Endothelial cell of umbilical vein (primary cell): ENCODE results near the gene TNPO3. TPM values are rescaled to one million over a fixed set of nuclear protein-coding genes. Genes with fewer than 3 reads are reported as not detected.

Experiments
- BruUV-seq: library from RNA; stranded (reverse); fragments of 400-500 nt; replicated peaks from 2 replicates; lab custom pipeline; 2021; lab: Mats Ljungman, UMichigan
- CTCF ChIA-PET: fragments of 300-600, 350-600 bp; sonication (Branson Sonifier 250); formaldehyde crosslinking; loops from one replicate; lab custom pipeline; 2021; ENCODE audit warnings: antibody characterized with exemption, inconsistent platforms; lab: Charles Lee
- POLR2A ChIA-PET: fragments of 300-600, 350-600 bp; sonication (Branson Sonifier 250); formaldehyde crosslinking; loops from one replicate; lab custom pipeline; 2021; ENCODE audit warnings: antibody characterized with exemption, inconsistent platforms; lab: Charles Lee
- DNase-seq: peaks from one replicate; pipeline ENCODE4 v3.0.0-alpha.2; 2011; ENCODE audit warnings: low read depth, low spot score
- FAIRE-seq: peaks from 2 replicates; lab custom pipeline; 2011; peaks lifted over from hg19 to GRCh38; lab: Jason Lieb, UNC
- H2AFZ ChIP-seq: 2 replicates; pipeline ENCODE4 v1.6.0; 2012; ENCODE audit warnings: low read depth, low read length, control low read depth, inconsistent platforms
- H3K27ac ChIP-seq: 2 replicates; pipeline ENCODE4 v1.5.1; 2011; ENCODE audit warnings: low read depth, mild to moderate bottlenecking, control low read depth, low read length, moderate library complexity; ENCODE audit not compliant: insufficient read depth
- H3K27me3 ChIP-seq, 2 experiments: 2 replicates each; pipeline versions ENCODE4 v1.6.0 to v1.6.1; 2011; ENCODE audit warnings: low read length in 2 of 2, mixed read lengths in 1 of 2; ENCODE audit not compliant: control insufficient read depth in 2 of 2, insufficient read depth in 2 of 2
- H3K36me3 ChIP-seq, 2 experiments: 2 replicates in 1 of 2; 3 replicates in 1 of 2; pipeline ENCODE4 v1.5.1; 2011; ENCODE audit warnings: low read length in 2 of 2, mild to moderate bottlenecking in 1 of 2, moderate library complexity in 1 of 2; ENCODE audit not compliant: control insufficient read depth in 2 of 2, insufficient read depth in 2 of 2; ENCODE audit errors: extremely low read depth in 1 of 2
- H3K4me1 ChIP-seq: 3 replicates; pipeline ENCODE4 v1.5.1; 2011; ENCODE audit warnings: mild to moderate bottlenecking, low read length; ENCODE audit not compliant: control insufficient read depth, insufficient read depth; ENCODE audit errors: extremely low read depth
- H3K4me2 ChIP-seq: 2 replicates; pipeline ENCODE4 v1.6.1; 2011; ENCODE audit warnings: low read length, control low read depth, mixed read lengths; ENCODE audit not compliant: insufficient read depth
- H3K4me3 ChIP-seq, 3 experiments: fragments of 200-600 bp in 1 of 3; sonication (generic), shearing (Covaris generic) in 1 of 3; replicated peaks in 1 of 3; 2 replicates each; pipeline ENCODE4 v1.5.1; 2011 to 2016; ENCODE audit warnings: control low read depth in 3 of 3, low read length in 3 of 3, mild to moderate bottlenecking in 2 of 3, inconsistent platforms in 1 of 3, low read depth in 1 of 3, moderate library complexity in 1 of 3; ENCODE audit not compliant: insufficient read depth in 1 of 3
- H3K79me2 ChIP-seq: 2 replicates; pipeline ENCODE4 v1.6.0; 2012; ENCODE audit warnings: low read length, inconsistent platforms; ENCODE audit not compliant: control insufficient read depth, insufficient read depth
- H3K9ac ChIP-seq: replicated peaks from 2 replicates; pipeline ENCODE3; 2011; ENCODE audit warnings: low read length, control low read depth; ENCODE audit not compliant: insufficient read depth; ENCODE audit errors: extremely low read depth
- H3K9me1 ChIP-seq: replicated peaks from 3 replicates; pipeline ENCODE4 v1.6.0; 2011; ENCODE audit warnings: mild to moderate bottlenecking, low read length; ENCODE audit not compliant: control insufficient read depth, insufficient read depth; ENCODE audit errors: extremely low read depth
- H3K9me3 ChIP-seq: replicated peaks from 2 replicates; pipeline ENCODE4 v1.5.1; 2012; ENCODE audit warnings: low read length, inconsistent platforms; ENCODE audit not compliant: control insufficient read depth, insufficient read depth
- H4K20me1 ChIP-seq: replicated peaks from 2 replicates; pipeline ENCODE3; 2011; ENCODE audit warnings: mild to moderate bottlenecking, low read length; ENCODE audit not compliant: control insufficient read depth, insufficient read depth; ENCODE audit errors: extremely low read depth
- FOS ChIP-seq: IDR thresholded peaks from 2 replicates; pipeline ENCODE4 v1.6.1; 2011; ENCODE audit warnings: mild to moderate bottlenecking, low read length, moderate library complexity, borderline replicate concordance; ENCODE audit not compliant: insufficient read depth
- MAX ChIP-seq: IDR thresholded peaks from 2 replicates; pipeline ENCODE4 v1.6.1; 2011; ENCODE audit not compliant: insufficient read depth, insufficient read length
- MYC ChIP-seq: IDR thresholded peaks from one replicate; pipeline ENCODE4 v1.6.1; 2011; ENCODE audit warnings: mild to moderate bottlenecking, low read depth, low read length
- POLR2A ChIP-seq: IDR thresholded peaks from 2 replicates; pipeline ENCODE4 v1.6.1; 2012; ENCODE audit warnings: low read depth, mild to moderate bottlenecking, control low read depth, low read length
- dilution Hi-C: fragments of 300-500 bp; cut with MboI; formaldehyde crosslinking; loops from one replicate; pipeline ENCODE4 v1.15.0; 2019; ENCODE audit warnings: low sequenced_read_pairs; ENCODE audit not compliant: extremely low pct_ligation_motif_present
- intact Hi-C: fragments of 100-400 bp; cut with micrococcal nuclease; formaldehyde crosslinking; loops from one replicate; pipeline ENCODE4 v1.10.0; 2022
- polyA plus RNA-seq, 4 experiments: library from polyadenylated mRNA; depleted of rRNA in 3 of 4; stranded (reverse) in 3 of 4; unstranded in 1 of 4; fragments of >200 nt; gene quantifications; 2 replicates each; pipeline versions ENCODE4 v1.2.1 to v1.2.3, GENCODE V29; 2011 to 2012; ENCODE audit warnings: missing spikeins in 1 of 4
- total RNA-seq: library from RNA; stranded (reverse); gene quantifications from 2 replicates; pipeline ENCODE4 v1.2.3, GENCODE V29; 2021

TNPO3 gene
- total and polyA plus RNA-seq, 2 donors (not counting 3 experiments of a cell fraction or from before 2014, with no cell fraction given): 29.0 to 46.9 TPM

GRCh38 chr7:129017933-129018538 is 36.9 kb downstream of the TNPO3 start:
- no peaks in the 10 kb centered on the region for H3K4me1 ChIP-seq
- POLR2A ChIA-PET: no interaction called here
- no TSS peak for BruUV-seq
- peaks cover 35% of the 10 kb centered on the region for H3K79me2 ChIP-seq
- no peak overlapping the region for H3K4me3 ChIP-seq
- no peak overlapping the region for H3K9ac ChIP-seq
- H3K27me3 ChIP-seq: no peaks in the 10 kb centered on the region
- CTCF ChIA-PET: interaction anchor here (0.8 to 3.4 kb wide), 4 partner anchors 8 to 73 kb away, joined by 3 to 16 read pairs (median 6); no protein-coding TSS in a partner anchor
- intact Hi-C loops (no loop called here), dilution Hi-C loops (no loop called here)
- no peak for FAIRE-seq
- H4K20me1 ChIP-seq: peaks cover 2% of the 10 kb centered on the region
- H3K4me2 ChIP-seq: no peak overlapping the region
- H3K9me3 ChIP-seq: no peaks in the 10 kb centered on the region
- no peak for DNase-seq
- no peak for TF ChIP-seq POLR2A
- no peaks in the 10 kb centered on the region for H3K9me1 ChIP-seq
- H3K36me3 ChIP-seq: peaks cover 0 to 5% of the 10 kb centered on the region in 2 experiments
- no peak overlapping the region for H2AFZ ChIP-seq
- no peak overlapping the region for H3K27ac ChIP-seq

- H3K27me3 ChIP-seq: no peaks in the 10 kb centered on the region
- H3K79me2 ChIP-seq: peaks cover 33% of the 10 kb centered on the region
- H3K9me1 ChIP-seq: no peaks in the 10 kb centered on the region
- no peak overlapping the region for H3K4me3 ChIP-seq
- no peak overlapping the region for H3K4me2 ChIP-seq
- CTCF ChIA-PET: interaction anchor here (1.0 to 3.4 kb wide), 4 partner anchors 9 to 74 kb away, joined by 3 to 16 read pairs (median 6); no protein-coding TSS in a partner anchor
- H3K9me3 ChIP-seq: no peaks in the 10 kb centered on the region
- no peak for FAIRE-seq
- dilution Hi-C loops (no loop called here), intact Hi-C loops (no loop called here)
- BruUV-seq: no TSS peak
- H4K20me1 ChIP-seq: peaks cover 2% of the 10 kb centered on the region
- peaks cover 0 to 5% of the 10 kb centered on the region in 2 experiments for H3K36me3 ChIP-seq
- DNase-seq: no peak
- TF ChIP-seq FOS: no peak
- TF ChIP-seq MYC: no peak
- no peak for TF ChIP-seq MAX
- no peak overlapping the region for H3K9ac ChIP-seq
- POLR2A ChIA-PET: no interaction called here
- no peak overlapping the region for H3K27ac ChIP-seq
- no peak overlapping the region for H2AFZ ChIP-seq
- no peaks in the 10 kb centered on the region for H3K4me1 ChIP-seq
Observed at GRCh38 chr7:129017264-129017663, 37.6 kb downstream of the TNPO3 start.
